K562 (cell line): ENCODE data around the gene ZNF593OS. TPM values are rescaled to one million over a fixed set of nuclear protein-coding genes. Genes with fewer than 3 reads are reported as not detected.
A peak's percentile ranks its signal among the peaks of the same experiment; 100 is the strongest.

Experiments used
- CREB1 ChIP-seq, 2 experiments: sonication (generic) in 1 of 2; formaldehyde crosslinking in 1 of 2; IDR thresholded peaks; 2 replicates each; pipeline versions ENCODE4 v1.6.1 to v1.8.0; 2012 to 2022; ENCODE audit warnings: inconsistent platforms in 1 of 2, mild to moderate bottlenecking in 1 of 2, missing genetic modification reagents in 1 of 2, moderate library complexity in 1 of 2
- FOSL1 ChIP-seq: fragments of 200-800 bp; sonication (Bioruptor generic); conservative IDR thresholded peaks from 2 replicates; pipeline ENCODE4 v1.6.1; 2016; ENCODE audit warnings: missing genetic modification characterization, missing compliant biosample characterization
- MAFG ChIP-seq: fragments of 450-650 bp; conservative IDR thresholded peaks from 2 replicates; pipeline ENCODE4 v1.6.1; 2016; ENCODE audit warnings: missing genetic modification characterization, missing compliant biosample characterization
- NELFE ChIP-seq: IDR thresholded peaks from 2 replicates; pipeline ENCODE4 v1.6.1; 2011; ENCODE audit warnings: mild to moderate bottlenecking; ENCODE audit not compliant: insufficient read depth, insufficient read length
- PATZ1 ChIP-seq: fragments of 250-450 bp; sonication (Bioruptor Pico); IDR thresholded peaks from 2 replicates; pipeline ENCODE4 v1.5.0; 2020; ENCODE audit warnings: mild to moderate bottlenecking, borderline replicate concordance
- TEAD1 ChIP-seq, 2 experiments: fragments of 450-650 bp in 1 of 2; sonication (generic) in 1 of 2; formaldehyde crosslinking; IDR thresholded peaks; 2 replicates each; pipeline versions ENCODE4 v1.4.0 to v1.8.0; 2020 to 2022; ENCODE audit warnings: mild to moderate bottlenecking in 2 of 2, missing genetic modification reagents in 1 of 2
- YBX1 ChIP-seq: fragments of 450-650 bp; IDR thresholded peaks from 2 replicates; pipeline ENCODE4 v1.7.1; 2016; ENCODE audit warnings: mild to moderate bottlenecking
- ZNF324 ChIP-seq: fragments of 250-450 bp; sonication (Bioruptor Pico); IDR thresholded peaks from 2 replicates; pipeline ENCODE4 v1.4.0; 2020; ENCODE audit warnings: mild to moderate bottlenecking
- ZNF76 ChIP-seq: fragments of 250-450 bp; sonication (Bioruptor Pico); IDR thresholded peaks from 2 replicates; pipeline ENCODE4 v1.4.0; 2020; ENCODE audit warnings: mild to moderate bottlenecking, moderate library complexity, borderline replicate concordance
- polyA plus RNA-seq, 8 experiments: library from polyadenylated mRNA; depleted of rRNA in 4 of 8; stranded (reverse) in 5 of 8; unstranded in 3 of 8; fragments of >200 nt; fragmentation: Nextera tagmentation in 2 of 8; fragmentation: Illumina TruSeq in 1 of 8; extraction: Ambion mirVana in 2 of 8; extraction: Trizol in 1 of 8; gene quantifications; 2 replicates each; pipeline versions ENCODE4 v1.2.1 to v1.2.3, GENCODE V29; 2011 to 2014; ENCODE audit warnings: inconsistent platforms in 1 of 8, missing spikeins in 1 of 8
- total RNA-seq, 7 experiments: library from RNA; depleted of rRNA in 6 of 7; stranded (reverse); fragments of >200 nt in 6 of 7; fragmentation: Illumina TruSeq in 2 of 7; extraction: Trizol in 2 of 7; gene quantifications; 2 replicates each; pipeline versions ENCODE4 v1.2.1 to v1.2.3, GENCODE V29; 2011 to 2021; ENCODE audit warnings: low replicate concordance in 1 of 7
- TF ChIP-seq, protein P1 (sequence below): fragments of 450-650 bp; formaldehyde crosslinking; IDR thresholded peaks from 2 replicates; pipeline ENCODE4 v1.4.0; 2020; ENCODE audit warnings: mild to moderate bottlenecking, mixed read lengths
- TF ChIP-seq, protein P2 (sequence below): sonication (generic); formaldehyde crosslinking; IDR thresholded peaks from 2 replicates; pipeline ENCODE4 v1.8.0; 2022; ENCODE audit warnings: mild to moderate bottlenecking, missing genetic modification reagents
- TF ChIP-seq, protein P3 (sequence below), 2 experiments: IDR thresholded peaks in 1 of 2; conservative IDR thresholded peaks in 1 of 2; 2 replicates each; pipeline ENCODE4 v1.6.1; 2016; ENCODE audit warnings: low read depth in 2 of 2, mild to moderate bottlenecking in 1 of 2, missing compliant biosample characterization in 1 of 2, missing genetic modification characterization in 1 of 2, moderate library complexity in 1 of 2

Gene ZNF593OS
- total and polyA plus RNA-seq, 9 of the 15 experiments (the other 6 are each of a cell fraction or from before 2014, with no cell fraction given), result 0.24 to 0.27 TPM; not detected in 7

DNA sequence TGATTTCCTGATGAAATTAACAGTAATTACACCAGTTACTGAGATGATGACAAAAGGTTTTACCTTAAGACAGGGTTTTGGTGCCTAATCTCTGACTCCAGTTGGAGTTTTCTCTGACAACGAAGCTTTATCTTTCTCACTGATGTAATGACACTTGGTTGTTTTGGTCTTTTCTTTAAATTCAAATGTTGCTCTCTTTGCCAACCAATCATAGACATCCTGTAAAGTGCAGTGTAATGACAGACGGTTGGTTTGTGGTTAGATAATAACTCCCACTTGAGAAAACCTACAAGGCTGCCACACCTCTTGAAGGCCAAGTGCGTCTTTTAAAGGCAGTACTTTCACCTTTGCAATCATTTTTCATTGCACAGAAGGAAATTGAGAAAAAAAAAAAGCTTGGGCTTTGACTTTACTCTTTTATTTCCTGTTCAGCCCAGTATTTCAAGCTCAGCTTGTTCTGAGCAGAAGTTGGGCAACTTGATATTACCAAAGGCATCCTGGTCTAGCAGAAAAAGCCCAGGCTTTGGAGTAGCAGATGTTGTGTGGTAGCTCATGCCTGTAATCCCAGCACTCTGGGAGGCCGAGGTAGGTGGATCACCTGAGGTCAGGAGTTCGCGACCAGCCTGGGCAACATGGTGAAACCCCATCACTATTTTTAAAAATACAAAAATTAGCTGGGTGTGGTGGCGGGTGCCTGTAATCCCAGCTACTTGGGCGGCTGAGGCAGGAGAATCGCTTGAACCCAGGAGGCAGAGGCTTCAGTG, 45.1 kb downstream of the ZNF593OS start (continued):
- TF ChIP-seq FOSL1 (tag) (peak; percentile 86), ZNF324 (CRISPR knock-in tag) (no peak), TEAD1 (CRISPR knock-in tag; IDR thresholded peaks at IDR 0.05) (peak; percentile 22 to 48; a peak in 1 of 4 replicates), CREB1 (IDR thresholded peaks at IDR 0.05) (peak; percentile 70), CREB1 (CRISPR knock-in tag; IDR thresholded peaks at IDR 0.05) (peak; percentile 74; the same call in 1 of the 2 replicates), PATZ1 (CRISPR knock-in tag) (no peak), MAFG (tag) (peak; percentile 91), NELFE (no peak), YBX1 (no peak), ZNF76 (CRISPR knock-in tag) (peak; percentile 64; the same call in 1 of the 2 replicates)
- TF ChIP-seq, protein P1, sequence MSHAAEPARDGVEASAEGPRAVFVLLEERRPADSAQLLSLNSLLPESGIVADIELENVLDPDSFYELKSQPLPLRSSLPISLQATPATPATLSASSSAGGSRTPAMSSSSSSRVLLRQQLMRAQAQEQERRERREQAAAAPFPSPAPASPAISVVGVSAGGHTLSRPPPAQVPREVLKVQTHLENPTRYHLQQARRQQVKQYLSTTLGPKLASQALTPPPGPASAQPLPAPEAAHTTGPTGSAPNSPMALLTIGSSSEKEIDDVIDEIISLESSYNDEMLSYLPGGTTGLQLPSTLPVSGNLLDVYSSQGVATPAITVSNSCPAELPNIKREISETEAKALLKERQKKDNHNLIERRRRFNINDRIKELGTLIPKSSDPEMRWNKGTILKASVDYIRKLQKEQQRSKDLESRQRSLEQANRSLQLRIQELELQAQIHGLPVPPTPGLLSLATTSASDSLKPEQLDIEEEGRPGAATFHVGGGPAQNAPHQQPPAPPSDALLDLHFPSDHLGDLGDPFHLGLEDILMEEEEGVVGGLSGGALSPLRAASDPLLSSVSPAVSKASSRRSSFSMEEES (CRISPR knock-in tag), result peak; percentile 3; the same call in 1 of the 2 replicates
- TF ChIP-seq, protein P2, sequence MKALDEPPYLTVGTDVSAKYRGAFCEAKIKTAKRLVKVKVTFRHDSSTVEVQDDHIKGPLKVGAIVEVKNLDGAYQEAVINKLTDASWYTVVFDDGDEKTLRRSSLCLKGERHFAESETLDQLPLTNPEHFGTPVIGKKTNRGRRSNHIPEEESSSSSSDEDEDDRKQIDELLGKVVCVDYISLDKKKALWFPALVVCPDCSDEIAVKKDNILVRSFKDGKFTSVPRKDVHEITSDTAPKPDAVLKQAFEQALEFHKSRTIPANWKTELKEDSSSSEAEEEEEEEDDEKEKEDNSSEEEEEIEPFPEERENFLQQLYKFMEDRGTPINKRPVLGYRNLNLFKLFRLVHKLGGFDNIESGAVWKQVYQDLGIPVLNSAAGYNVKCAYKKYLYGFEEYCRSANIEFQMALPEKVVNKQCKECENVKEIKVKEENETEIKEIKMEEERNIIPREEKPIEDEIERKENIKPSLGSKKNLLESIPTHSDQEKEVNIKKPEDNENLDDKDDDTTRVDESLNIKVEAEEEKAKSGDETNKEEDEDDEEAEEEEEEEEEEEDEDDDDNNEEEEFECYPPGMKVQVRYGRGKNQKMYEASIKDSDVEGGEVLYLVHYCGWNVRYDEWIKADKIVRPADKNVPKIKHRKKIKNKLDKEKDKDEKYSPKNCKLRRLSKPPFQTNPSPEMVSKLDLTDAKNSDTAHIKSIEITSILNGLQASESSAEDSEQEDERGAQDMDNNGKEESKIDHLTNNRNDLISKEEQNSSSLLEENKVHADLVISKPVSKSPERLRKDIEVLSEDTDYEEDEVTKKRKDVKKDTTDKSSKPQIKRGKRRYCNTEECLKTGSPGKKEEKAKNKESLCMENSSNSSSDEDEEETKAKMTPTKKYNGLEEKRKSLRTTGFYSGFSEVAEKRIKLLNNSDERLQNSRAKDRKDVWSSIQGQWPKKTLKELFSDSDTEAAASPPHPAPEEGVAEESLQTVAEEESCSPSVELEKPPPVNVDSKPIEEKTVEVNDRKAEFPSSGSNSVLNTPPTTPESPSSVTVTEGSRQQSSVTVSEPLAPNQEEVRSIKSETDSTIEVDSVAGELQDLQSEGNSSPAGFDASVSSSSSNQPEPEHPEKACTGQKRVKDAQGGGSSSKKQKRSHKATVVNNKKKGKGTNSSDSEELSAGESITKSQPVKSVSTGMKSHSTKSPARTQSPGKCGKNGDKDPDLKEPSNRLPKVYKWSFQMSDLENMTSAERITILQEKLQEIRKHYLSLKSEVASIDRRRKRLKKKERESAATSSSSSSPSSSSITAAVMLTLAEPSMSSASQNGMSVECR (CRISPR knock-in tag), result no peak; the same call in 1 of the 2 replicates
- TF ChIP-seq, protein P3, sequence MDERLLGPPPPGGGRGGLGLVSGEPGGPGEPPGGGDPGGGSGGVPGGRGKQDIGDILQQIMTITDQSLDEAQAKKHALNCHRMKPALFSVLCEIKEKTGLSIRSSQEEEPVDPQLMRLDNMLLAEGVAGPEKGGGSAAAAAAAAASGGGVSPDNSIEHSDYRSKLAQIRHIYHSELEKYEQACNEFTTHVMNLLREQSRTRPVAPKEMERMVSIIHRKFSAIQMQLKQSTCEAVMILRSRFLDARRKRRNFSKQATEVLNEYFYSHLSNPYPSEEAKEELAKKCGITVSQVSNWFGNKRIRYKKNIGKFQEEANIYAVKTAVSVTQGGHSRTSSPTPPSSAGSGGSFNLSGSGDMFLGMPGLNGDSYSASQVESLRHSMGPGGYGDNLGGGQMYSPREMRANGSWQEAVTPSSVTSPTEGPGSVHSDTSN (CRISPR knock-in tag; IDR thresholded peaks at IDR 0.05; ENCODE audit: low read depth), result no peak
- TF ChIP-seq, protein P3 (tag; conservative IDR thresholded peaks at IDR 0.05; ENCODE audit: low read depth), result peak; percentile 96
